WTC11 (cell line): ENCODE measurements around the gene CES3. TPM values are rescaled to one million over a fixed set of nuclear protein-coding genes. Genes with fewer than 3 reads are reported as not detected.
A peak's percentile ranks its signal among the peaks of the same experiment; 100 is the strongest.
"Not testable (repeated sequence)": the region's sequence is repeated elsewhere in the genome, so short reads cannot be mapped to it uniquely, and the experiment has no call there.

Experiments used
- ATAC-seq: fragments of 200-7000 bp; cut with Tn5 transposase; 2 replicates; pipeline ENCODE4 v1.10.0; 2021; ENCODE audit warnings: mild to moderate bottlenecking, moderate library complexity
- CTCF ChIA-PET: fragments of 300-600 bp; sonication (Branson Sonifier 250); formaldehyde crosslinking; loops from one replicate; lab custom pipeline; 2021; ENCODE audit warnings: antibody characterized with exemption; lab: Charles Lee
- POLR2A ChIA-PET: fragments of 350-600 bp; sonication (Branson Sonifier 250); formaldehyde crosslinking; loops from one replicate; lab custom pipeline; 2021; ENCODE audit warnings: antibody characterized with exemption; lab: Charles Lee
- DNase-seq: peaks from one replicate; pipeline ENCODE4 v3.0.0; 2021; ENCODE audit warnings: low spot score
- H3K27ac Mint-ChIP-seq: 2 replicates; pipeline ENCODE4 v1.8.0; 2021; ENCODE audit warnings: mixed read lengths
- H3K27me3 Mint-ChIP-seq: 2 replicates; pipeline ENCODE4 v1.8.0; 2021; ENCODE audit warnings: low read depth, mild to moderate bottlenecking, moderate library complexity, mixed read lengths
- H3K36me3 Mint-ChIP-seq: 2 replicates; pipeline ENCODE4 v1.8.0; 2021; ENCODE audit warnings: mixed read lengths
- H3K4me1 Mint-ChIP-seq: 2 replicates; pipeline ENCODE4 v1.8.0; 2022; ENCODE audit warnings: mixed read lengths
- H3K4me3 Mint-ChIP-seq: 2 replicates; pipeline ENCODE4 v1.8.0; 2021; ENCODE audit warnings: mild to moderate bottlenecking, moderate library complexity, mixed read lengths
- H3K9me3 Mint-ChIP-seq: 2 replicates; pipeline ENCODE4 v1.8.0; 2021; ENCODE audit warnings: mixed read lengths
- ATF1 ChIP-seq: sonication (generic); formaldehyde crosslinking; IDR thresholded peaks from 2 replicates; pipeline ENCODE4 v1.8.1; 2023; ENCODE audit warnings: mild to moderate bottlenecking, moderate library complexity, missing genetic modification reagents
- CBFB ChIP-seq: sonication (generic); formaldehyde crosslinking; IDR thresholded peaks from 2 replicates; pipeline ENCODE4 v1.8.1; 2022; ENCODE audit warnings: mild to moderate bottlenecking, low read depth, missing genetic modification reagents
- ELF4 ChIP-seq: sonication (generic); formaldehyde crosslinking; IDR thresholded peaks from 2 replicates; pipeline ENCODE4 v1.8.1; 2022; ENCODE audit warnings: low read depth, mild to moderate bottlenecking, moderate library complexity, missing genetic modification reagents
- EMX1 ChIP-seq: fragments of 250-450 bp; sonication (Bioruptor Pico); IDR thresholded peaks from 2 replicates; pipeline ENCODE4 v1.8.0; 2021; ENCODE audit warnings: mild to moderate bottlenecking
- FOXK1 ChIP-seq: sonication (generic); formaldehyde crosslinking; IDR thresholded peaks from 2 replicates; pipeline ENCODE4 v1.8.0; 2022; ENCODE audit warnings: mild to moderate bottlenecking, moderate library complexity, missing genetic modification reagents
- GABPB1 ChIP-seq: sonication (generic); formaldehyde crosslinking; IDR thresholded peaks from 2 replicates; pipeline ENCODE4 v1.8.1; 2023; ENCODE audit warnings: mild to moderate bottlenecking, missing genetic modification reagents
- JUN ChIP-seq: sonication (generic); formaldehyde crosslinking; IDR thresholded peaks from 2 replicates; pipeline ENCODE4 v1.8.0; 2023; ENCODE audit warnings: mild to moderate bottlenecking, missing genetic modification reagents
- MLX ChIP-seq: sonication (generic); formaldehyde crosslinking; IDR thresholded peaks from 2 replicates; pipeline ENCODE4 v1.8.1; 2023; ENCODE audit warnings: mild to moderate bottlenecking, missing genetic modification reagents, moderate library complexity
- OVOL2 ChIP-seq: fragments of 250-450 bp; sonication (Bioruptor Pico); IDR thresholded peaks from 2 replicates; pipeline ENCODE4 v1.9.0; 2021; ENCODE audit warnings: mild to moderate bottlenecking, borderline replicate concordance
- TEAD4 ChIP-seq: sonication (generic); formaldehyde crosslinking; IDR thresholded peaks from 2 replicates; pipeline ENCODE4 v1.8.0; 2022; ENCODE audit warnings: mild to moderate bottlenecking, missing genetic modification reagents
- USF1 ChIP-seq: sonication (generic); formaldehyde crosslinking; IDR thresholded peaks from 2 replicates; pipeline ENCODE4 v1.8.0; 2022; ENCODE audit warnings: mild to moderate bottlenecking, missing genetic modification reagents
- USF2 ChIP-seq: sonication (generic); formaldehyde crosslinking; IDR thresholded peaks from 2 replicates; pipeline ENCODE4 v1.8.1; 2023; ENCODE audit warnings: mild to moderate bottlenecking, missing genetic modification reagents, moderate library complexity
- ZBTB21 ChIP-seq: sonication (generic); formaldehyde crosslinking; IDR thresholded peaks from 2 replicates; pipeline ENCODE4 v1.8.1; 2023; ENCODE audit warnings: mild to moderate bottlenecking, missing genetic modification reagents, borderline replicate concordance
- ZNF232 ChIP-seq: sonication (generic); formaldehyde crosslinking; IDR thresholded peaks from 2 replicates; pipeline ENCODE4 v1.8.0; 2022; ENCODE audit warnings: mild to moderate bottlenecking, missing genetic modification reagents
- ZNF317 ChIP-seq: sonication (generic); formaldehyde crosslinking; IDR thresholded peaks from 2 replicates; pipeline ENCODE4 v1.8.1; 2023; ENCODE audit warnings: low read depth, mild to moderate bottlenecking, moderate library complexity, missing genetic modification reagents, borderline replicate concordance
- ZSCAN18 ChIP-seq: fragments of 250-450 bp; sonication (Bioruptor Pico); IDR thresholded peaks from 2 replicates; pipeline ENCODE4 v2.1.2; 2022; ENCODE audit warnings: mild to moderate bottlenecking, moderate library complexity
- total RNA-seq: library from RNA; stranded (reverse); gene quantifications from 3 replicates; pipeline ENCODE4 v1.2.3, GENCODE V29; 2021
- TF ChIP-seq, protein P1 (sequence below): sonication (generic); formaldehyde crosslinking; IDR thresholded peaks from 2 replicates; pipeline ENCODE4 v1.8.1; 2023; ENCODE audit warnings: mild to moderate bottlenecking, missing genetic modification reagents
- TF ChIP-seq, protein P2 (sequence below): fragments of 250-450 bp; sonication (Bioruptor Pico); IDR thresholded peaks from 2 replicates; pipeline ENCODE4 v1.9.0; 2021; ENCODE audit warnings: mild to moderate bottlenecking
- TF ChIP-seq, protein P3 (sequence below): fragments of 250-450 bp; sonication (Bioruptor Pico); IDR thresholded peaks from 2 replicates; pipeline ENCODE4 v1.9.0; 2021; ENCODE audit warnings: mild to moderate bottlenecking

CES3 gene
- total RNA-seq, 1 experiment from 2014 or later, result 3.3 TPM

DNA sequence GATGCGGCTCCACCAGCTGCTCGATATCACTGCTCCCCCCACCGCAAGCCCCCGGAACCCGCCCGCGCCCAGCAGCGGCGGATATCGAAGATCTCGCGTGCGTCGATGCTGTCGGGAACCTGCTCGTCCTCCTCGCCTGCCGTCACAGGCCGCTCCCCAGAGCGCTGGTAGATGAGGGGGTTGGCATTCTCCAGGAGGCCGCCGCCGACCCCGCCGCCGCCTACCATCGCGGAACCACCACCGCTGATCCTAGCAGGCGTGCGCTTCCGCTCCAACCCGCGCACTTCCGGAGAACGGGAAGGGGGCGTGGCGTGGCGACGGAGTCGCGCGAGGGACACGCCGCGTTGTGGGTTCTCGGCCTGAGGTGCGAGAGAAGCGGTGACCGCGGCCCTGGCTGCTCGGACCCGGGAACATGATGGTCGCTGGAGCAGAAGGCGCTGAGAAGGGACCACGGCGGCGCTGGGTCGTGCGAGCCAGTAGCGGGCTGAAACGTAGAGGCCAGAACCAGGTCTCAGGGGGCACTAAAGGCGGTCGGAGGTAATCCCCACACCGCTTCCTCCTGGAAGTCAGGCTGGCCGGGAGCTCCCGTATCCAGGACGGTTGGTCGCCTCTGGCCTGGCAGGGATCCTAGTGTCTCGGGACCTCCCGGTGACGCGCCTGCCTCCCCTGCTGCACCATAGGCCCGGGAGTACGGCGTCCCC is 26.8 kb upstream of the CES3 start, which contains the start of gene CIAO2B (continued):
- TF ChIP-seq ATF1 (0 out of 2 replicates have a peak, but pooled peaks have one; percentile 26), ZNF232 (CRISPR knock-in tag) (no peak), ZSCAN18 (CRISPR knock-in tag) (no peak), ELF4 (CRISPR knock-in tag) (no peak), TEAD4 (CRISPR knock-in tag) (no peak), USF1 (CRISPR knock-in tag) (no peak), ZBTB21 (CRISPR knock-in tag) (peak; percentile 70; the same call in 1 of the 2 replicates), ZNF317 (no peak), JUN (CRISPR knock-in tag) (no peak), FOXK1 (CRISPR knock-in tag) (peak; percentile 89), MLX (no peak)
- TF ChIP-seq, protein P1, sequence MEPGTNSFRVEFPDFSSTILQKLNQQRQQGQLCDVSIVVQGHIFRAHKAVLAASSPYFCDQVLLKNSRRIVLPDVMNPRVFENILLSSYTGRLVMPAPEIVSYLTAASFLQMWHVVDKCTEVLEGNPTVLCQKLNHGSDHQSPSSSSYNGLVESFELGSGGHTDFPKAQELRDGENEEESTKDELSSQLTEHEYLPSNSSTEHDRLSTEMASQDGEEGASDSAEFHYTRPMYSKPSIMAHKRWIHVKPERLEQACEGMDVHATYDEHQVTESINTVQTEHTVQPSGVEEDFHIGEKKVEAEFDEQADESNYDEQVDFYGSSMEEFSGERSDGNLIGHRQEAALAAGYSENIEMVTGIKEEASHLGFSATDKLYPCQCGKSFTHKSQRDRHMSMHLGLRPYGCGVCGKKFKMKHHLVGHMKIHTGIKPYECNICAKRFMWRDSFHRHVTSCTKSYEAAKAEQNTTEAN (CRISPR knock-in tag), result 0 out of 2 replicates have a peak, but pooled peaks have one; percentile 51
- TF ChIP-seq, protein P2, sequence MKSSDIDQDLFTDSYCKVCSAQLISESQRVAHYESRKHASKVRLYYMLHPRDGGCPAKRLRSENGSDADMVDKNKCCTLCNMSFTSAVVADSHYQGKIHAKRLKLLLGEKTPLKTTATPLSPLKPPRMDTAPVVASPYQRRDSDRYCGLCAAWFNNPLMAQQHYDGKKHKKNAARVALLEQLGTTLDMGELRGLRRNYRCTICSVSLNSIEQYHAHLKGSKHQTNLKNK (CRISPR knock-in tag), result no peak

GRCh38 chr16:66934839-66935313 is 26.2 kb upstream of the CES3 start:
- CTCF ChIA-PET, result interaction anchor here (0.9 to 2.1 kb wide), 2 partner anchors 26 to 39 kb away, joined by 5 read pairs; partner anchors contain the start of gene CES3
- not testable (repeated sequence) for H3K9me3 Mint-ChIP-seq

GRCh38 chr16:66935314-66936011 is 25.6 kb upstream of the CES3 start, which contains the start of gene CES2:
Gene CES2 (plus strand): TSS chr16:66935516. CDS start chr16:66935636, 120 bp downstream.
- ChIA-PET POLR2A (no interaction called here), CTCF (no interaction called here)
- TF ChIP-seq EMX1 (CRISPR knock-in tag) (no peak), CBFB (CRISPR knock-in tag) (no peak), GABPB1 (CRISPR knock-in tag) (peak; percentile 42; the same call in 1 of the 2 replicates), OVOL2 (no peak)
- TF ChIP-seq, protein P3, sequence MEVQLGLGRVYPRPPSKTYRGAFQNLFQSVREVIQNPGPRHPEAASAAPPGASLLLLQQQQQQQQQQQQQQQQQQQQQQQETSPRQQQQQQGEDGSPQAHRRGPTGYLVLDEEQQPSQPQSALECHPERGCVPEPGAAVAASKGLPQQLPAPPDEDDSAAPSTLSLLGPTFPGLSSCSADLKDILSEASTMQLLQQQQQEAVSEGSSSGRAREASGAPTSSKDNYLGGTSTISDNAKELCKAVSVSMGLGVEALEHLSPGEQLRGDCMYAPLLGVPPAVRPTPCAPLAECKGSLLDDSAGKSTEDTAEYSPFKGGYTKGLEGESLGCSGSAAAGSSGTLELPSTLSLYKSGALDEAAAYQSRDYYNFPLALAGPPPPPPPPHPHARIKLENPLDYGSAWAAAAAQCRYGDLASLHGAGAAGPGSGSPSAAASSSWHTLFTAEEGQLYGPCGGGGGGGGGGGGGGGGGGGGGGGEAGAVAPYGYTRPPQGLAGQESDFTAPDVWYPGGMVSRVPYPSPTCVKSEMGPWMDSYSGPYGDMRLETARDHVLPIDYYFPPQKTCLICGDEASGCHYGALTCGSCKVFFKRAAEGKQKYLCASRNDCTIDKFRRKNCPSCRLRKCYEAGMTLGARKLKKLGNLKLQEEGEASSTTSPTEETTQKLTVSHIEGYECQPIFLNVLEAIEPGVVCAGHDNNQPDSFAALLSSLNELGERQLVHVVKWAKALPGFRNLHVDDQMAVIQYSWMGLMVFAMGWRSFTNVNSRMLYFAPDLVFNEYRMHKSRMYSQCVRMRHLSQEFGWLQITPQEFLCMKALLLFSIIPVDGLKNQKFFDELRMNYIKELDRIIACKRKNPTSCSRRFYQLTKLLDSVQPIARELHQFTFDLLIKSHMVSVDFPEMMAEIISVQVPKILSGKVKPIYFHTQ (CRISPR knock-in tag), result no peak
- H3K9me3 Mint-ChIP-seq, result no peaks in the 10 kb centered on the region
- DNase-seq, result no peak
- H3K27me3 Mint-ChIP-seq, result peaks cover 13% of the 10 kb centered on the region
- no peak for ATAC-seq
- H3K27ac Mint-ChIP-seq, result no peak within 1 kb of the TSS
- H3K4me3 Mint-ChIP-seq, result peak within 1 kb of the TSS; percentile 96
- peaks cover 29% of the 10 kb centered on the region for H3K4me1 Mint-ChIP-seq
- peaks cover 4% of the 10 kb centered on the region for H3K36me3 Mint-ChIP-seq

More at GRCh38 chr16:66934839-66935313, 26.2 kb upstream of the CES3 start:
- H3K36me3 Mint-ChIP-seq, H3K27ac Mint-ChIP-seq, DNase-seq, POLR2A ChIA-PET: not testable (repeated sequence)
- TF ChIP-seq USF2 (CRISPR knock-in tag), result 0 out of 2 replicates have a peak, but pooled peaks have one; percentile 34
- H3K4me1 Mint-ChIP-seq, result peaks cover 29% of the 10 kb centered on the region
- 0 out of 2 replicates have a peak, but pooled peaks have one; percentile 6 for ATAC-seq
- peak overlapping the region; percentile 96 for H3K4me3 Mint-ChIP-seq
- H3K27me3 Mint-ChIP-seq, result peaks cover 13% of the 10 kb centered on the region
